GM18502 (cell line): ENCODE data around the gene INAFM2.

ENCODE experiments used
- ATAC-seq: cut with Tn5 transposase; IDR thresholded peaks from one replicate; pipeline ENCODE4 v1.9.1; 2021; ENCODE audit warnings: mild to moderate bottlenecking; ENCODE audit not compliant: unreplicated experiment, poor library complexity

The INAFM2 gene

GRCh38 chr15:40286794-40287193, 36.7 kb upstream of the INAFM2 start:
- no peak for ATAC-seq

DNA sequence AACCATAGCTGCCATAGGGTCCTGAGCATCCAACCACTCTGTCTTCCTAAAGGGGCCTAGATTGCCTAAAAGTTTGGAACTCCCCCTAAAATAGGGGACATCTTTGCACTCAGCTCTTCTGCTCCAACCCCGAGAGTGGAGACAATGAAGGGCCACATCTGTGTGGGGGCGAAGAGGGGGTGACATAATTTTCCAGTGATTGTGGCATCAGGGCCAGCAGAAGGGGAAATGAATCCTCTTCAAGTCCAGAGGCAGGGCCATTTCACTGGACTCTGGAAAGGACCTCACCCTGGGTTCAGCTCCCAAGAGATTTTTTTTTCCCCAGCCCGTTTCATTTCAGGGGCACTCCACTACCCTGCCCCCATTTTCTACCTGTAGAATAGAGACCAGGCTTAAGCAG, 36.0 kb upstream of the INAFM2 start:
- ATAC-seq: no peak

DNA sequence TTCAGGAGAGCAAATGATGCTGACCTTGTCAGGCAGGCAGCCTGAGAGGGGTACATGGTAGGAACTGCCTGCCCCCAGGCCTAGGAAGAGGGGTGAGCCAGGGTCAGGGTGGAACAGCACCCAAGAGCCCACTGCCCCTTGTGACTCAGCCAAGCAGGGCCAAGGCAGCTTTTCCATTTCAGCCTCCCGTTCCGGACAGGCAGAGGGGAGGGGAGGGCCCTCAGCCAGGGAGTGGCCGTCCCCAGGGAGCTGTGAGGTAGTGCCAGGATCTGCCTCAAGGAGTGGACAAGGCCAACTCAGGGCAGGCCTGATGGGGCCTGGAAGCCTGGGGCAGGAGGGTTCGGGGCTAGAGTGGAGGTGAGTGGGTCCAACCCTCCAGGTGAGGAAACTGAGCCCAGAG, 35.5 kb upstream of the INAFM2 start:
- ATAC-seq: no peak

GRCh38 chr15:40289140-40289775, 34.2 kb upstream of the INAFM2 start:
- ATAC-seq: no peak

DNA sequence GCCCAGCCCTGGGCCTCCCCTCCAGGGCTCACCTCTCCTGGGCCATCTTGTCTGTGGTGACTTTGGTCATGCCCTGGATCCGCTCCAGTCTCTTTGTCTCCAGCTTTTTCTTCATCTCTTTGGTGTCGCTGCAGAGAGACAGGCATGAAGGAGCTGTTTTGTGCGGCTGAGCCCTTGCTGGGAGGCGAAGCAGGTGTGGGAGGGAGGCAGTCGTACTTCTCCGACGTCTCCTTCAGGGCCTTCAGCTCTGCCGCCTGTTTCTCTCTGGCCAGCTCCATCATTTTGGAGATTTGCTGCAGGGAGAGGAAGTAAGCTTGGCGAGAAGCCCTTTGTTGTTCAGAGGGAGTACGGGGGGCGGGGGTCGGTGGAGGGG, 33.0 kb upstream of the INAFM2 start:
- ATAC-seq: no peak

GRCh38 chr15:40290918-40291574, 32.4 kb upstream of the INAFM2 start:
- ATAC-seq: no peak

GRCh38 chr15:40292246-40292645, 31.2 kb upstream of the INAFM2 start:
- no peak for ATAC-seq

DNA sequence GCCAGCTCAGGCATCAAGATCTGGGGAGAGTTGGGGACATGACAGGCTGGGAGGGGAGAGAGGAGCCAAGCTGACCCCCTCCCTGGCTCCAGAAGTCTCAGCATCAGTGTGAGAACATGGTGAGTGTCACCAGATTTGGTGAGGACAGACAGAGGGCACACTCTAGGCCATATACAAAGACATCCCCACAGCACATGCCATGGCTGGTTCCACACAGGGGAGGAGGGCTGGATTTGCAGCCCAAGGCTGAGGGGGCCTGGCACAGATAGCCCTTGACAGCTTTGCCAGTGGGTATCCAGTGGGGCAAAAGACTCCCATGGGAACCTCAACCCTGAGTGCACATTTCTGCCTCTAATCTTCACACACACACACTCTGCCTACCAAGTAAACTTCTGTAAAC, 30.5 kb upstream of the INAFM2 start:
- ATAC-seq: no peak

- no peak for ATAC-seq
Observed at GRCh38 chr15:40293905-40294895, 29.3 kb upstream of the INAFM2 start.

GRCh38 chr15:40295297-40295696, 28.2 kb upstream of the INAFM2 start:
- ATAC-seq: no peak

- ATAC-seq: no peak
Observed at GRCh38 chr15:40295877-40296560, 27.5 kb upstream of the INAFM2 start.

DNA sequence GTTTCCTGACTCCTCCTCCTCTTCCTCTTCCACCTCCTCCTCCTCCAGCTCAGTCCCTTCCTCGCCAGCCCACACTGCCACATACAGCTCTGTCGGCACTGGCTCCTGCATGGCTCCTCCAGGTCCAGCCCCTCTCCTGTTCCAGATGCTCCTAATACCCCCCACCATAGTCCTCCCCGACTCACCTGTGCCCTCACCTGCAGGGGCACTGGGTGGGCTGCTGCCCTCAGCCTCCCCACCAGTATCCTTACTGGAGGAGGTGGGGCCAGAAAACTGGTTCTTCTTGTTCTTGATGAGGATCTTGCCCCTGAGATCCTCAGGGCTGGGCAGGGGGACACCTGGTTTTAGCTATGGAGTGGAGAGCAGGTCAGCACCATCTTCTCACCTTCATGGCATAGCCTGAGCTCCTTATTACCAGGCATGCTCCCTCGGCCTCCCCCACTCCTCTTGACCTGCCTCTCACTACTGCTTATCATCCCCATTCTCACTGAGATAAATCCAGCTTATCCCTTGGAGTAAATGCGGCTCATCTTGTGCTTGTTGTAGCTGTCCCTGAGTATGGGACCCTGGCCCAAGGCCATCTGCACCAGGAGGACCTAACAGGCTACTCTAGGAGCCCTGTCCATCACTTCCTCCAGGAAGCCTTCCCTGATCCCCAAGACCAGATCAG, 26.8 kb upstream of the INAFM2 start:
- ATAC-seq: no peak

- no peak for ATAC-seq
Observed at GRCh38 chr15:40297356-40297755, 26.1 kb upstream of the INAFM2 start.

GRCh38 chr15:40298216-40298935, 25.1 kb upstream of the INAFM2 start:
- no peak for ATAC-seq

- no peak for ATAC-seq
Observed at GRCh38 chr15:40300367-40300766, 23.1 kb upstream of the INAFM2 start.

- ATAC-seq: no peak
Observed at GRCh38 chr15:40300771-40301170, 22.7 kb upstream of the INAFM2 start.

DNA sequence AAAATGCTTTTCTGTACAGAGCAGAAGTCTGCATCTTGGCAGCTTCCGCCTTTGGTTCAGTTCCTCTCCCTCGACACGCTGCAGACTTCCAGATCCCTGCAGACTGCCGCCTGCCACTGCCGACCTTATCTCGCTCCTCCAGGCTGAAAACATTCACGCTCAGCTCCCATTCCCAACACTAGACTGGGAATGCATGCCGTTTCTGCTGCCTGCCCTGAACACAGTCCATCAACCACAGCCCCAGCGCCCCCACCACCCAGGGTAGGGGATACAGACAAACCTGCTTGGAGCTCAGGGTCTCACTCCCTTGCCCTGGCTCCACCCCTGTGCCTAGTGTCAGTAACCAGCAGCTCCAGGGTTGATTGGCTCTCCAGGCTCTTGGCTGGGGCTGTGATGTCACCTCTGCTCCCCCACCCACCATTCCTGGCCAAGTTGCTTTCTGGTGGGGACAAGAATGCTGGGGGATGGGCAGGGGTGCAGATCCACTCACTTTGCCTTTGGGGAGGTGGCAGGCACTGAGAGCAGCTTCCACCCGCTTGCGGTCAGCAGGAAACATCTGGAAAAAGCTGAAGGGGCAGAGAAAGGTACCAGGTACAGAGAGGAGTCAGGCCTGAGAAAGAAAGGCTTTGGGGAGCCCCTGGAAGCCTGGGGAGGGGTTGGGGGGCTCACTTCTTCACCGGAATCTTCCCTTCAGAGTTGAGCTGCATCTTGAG, 21.9 kb upstream of the INAFM2 start:
- ATAC-seq: no peak

DNA sequence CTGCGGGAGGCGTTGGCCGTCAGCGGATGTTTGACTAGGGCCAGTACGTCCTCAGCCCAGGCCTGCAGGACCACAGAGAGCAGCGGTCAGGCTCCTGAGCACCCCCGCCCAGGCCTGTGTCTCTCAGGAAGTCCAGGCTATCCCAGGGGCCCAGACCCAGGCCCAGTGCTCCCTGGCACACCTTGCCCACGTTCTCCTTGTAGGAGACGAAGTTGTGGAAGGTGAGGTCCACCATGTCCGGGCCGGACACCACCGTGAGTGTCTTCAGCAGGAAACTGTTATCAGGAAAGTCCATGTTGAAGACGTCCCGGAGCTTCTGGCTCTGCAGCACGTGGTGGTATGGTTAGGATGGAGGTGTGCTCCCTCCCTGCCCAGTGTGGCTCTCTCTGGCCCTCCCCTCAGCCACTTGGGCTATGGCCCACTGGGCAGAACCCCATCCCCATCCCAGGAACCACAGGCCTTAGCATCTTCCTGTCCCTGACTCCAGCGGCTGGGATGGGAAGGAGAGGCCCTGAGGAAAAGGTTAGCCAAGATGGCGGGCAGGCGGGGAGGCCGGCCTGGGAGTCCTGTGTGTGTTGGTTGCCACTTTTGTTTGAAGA, 21.1 kb upstream of the INAFM2 start:
- no peak for ATAC-seq
